Measurements from ENCODE around the gene DBP. TPM values are rescaled to one million over a fixed set of nuclear protein-coding genes. Genes with fewer than 3 reads are reported as not detected.
A peak's percentile ranks its signal among the peaks of the same experiment; 100 is the strongest.

Gene DBP
- total RNA-seq, 1 donor, result 20.9 TPM

DNA sequence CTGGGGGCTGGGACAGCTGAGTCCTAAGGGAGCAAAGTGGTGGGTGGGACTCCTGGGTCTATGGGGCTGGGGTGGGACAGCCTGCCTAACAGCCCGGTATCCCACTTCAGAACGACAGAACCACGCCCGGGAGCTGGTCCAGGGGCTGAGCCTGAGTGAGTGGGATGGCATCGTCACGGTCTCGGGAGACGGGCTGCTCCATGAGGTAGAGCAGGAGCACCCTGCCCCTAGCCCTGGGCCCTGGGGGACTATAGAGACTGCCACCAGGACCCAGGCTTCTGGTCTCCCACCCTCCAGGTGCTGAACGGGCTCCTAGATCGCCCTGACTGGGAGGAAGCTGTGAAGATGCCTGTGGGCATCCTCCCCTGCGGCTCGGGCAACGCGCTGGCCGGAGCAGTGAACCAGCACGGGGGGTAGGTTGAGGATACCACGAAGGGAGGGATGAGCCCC lies 9.3 kb downstream of the DBP start:
- H3K4me3 ChIP-seq (ENCODE audit: low read depth, low read length), result no peak overlapping the region
- no peak for DNase-seq (ENCODE audit: low read depth)
- TF ChIP-seq CTCF (IDR thresholded peaks at IDR 0.05; ENCODE audit: insufficient read depth, low read length), result no peak

GRCh38 chr19:48627201-48627864 lies 9.8 kb downstream of the DBP start:
- no peak for DNase-seq (ENCODE audit: low read depth)
- no peak for TF ChIP-seq CTCF (IDR thresholded peaks at IDR 0.05; ENCODE audit: insufficient read depth, low read length)
- no peak overlapping the region for H3K4me3 ChIP-seq (ENCODE audit: low read depth, low read length)

DNA sequence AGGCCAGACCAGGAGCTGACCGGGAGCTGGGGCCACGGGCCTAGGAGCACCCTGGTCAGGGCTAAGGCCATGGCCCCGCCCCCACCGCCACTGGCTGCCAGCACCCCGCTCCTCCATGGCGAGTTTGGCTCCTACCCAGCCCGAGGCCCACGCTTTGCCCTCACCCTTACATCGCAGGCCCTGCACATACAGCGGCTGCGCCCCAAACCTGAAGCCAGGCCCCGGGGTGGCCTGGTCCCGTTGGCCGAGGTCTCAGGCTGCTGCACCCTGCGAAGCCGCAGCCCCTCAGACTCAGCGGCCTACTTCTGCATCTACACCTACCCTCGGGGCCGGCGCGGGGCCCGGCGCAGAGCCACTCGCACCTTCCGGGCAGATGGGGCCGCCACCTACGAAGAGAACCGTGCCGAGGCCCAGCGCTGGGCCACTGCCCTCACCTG lies 11.3 kb downstream of the DBP start:
- DNase-seq (ENCODE audit: low read depth), result no peak
- no peak overlapping the region for H3K4me3 ChIP-seq (ENCODE audit: low read depth, low read length)
- TF ChIP-seq CTCF (IDR thresholded peaks at IDR 0.05; ENCODE audit: insufficient read depth, low read length), result no peak

- H3K4me3 ChIP-seq (ENCODE audit: low read depth, low read length), result peak overlapping the region; percentile 72
- no peak for DNase-seq (ENCODE audit: low read depth)
- no peak for TF ChIP-seq CTCF (IDR thresholded peaks at IDR 0.05; ENCODE audit: insufficient read depth, low read length)
Observed at GRCh38 chr19:48624791-48625723, 12.1 kb downstream of the DBP start.

DNA sequence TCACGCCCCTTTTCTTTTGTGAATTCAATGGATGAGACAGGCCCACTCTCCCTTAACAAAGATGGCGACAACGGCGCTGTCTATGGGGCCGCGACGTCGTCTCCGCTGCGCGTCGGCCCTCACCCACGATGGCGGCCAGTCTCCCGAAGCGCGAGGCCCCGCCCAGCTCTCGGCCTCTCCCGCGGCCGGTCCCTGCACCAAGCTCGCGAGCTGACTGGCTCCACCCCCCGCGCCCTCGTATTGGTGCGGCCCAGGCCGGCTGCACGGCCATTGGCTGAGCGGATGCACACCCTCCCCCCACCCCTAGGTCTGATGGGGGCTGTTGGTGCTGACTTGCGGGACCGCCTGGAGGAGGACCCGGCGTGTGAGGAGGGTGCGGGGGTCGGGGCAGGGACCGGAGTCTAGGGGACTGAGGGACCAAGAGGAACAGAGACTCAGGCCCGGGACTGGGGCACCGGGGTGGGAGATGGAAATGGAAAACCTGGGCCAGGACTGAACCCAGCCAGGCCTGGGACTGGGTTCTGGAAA lies 13.0 kb downstream of the DBP start:
- peak; percentile 96 for DNase-seq (ENCODE audit: low read depth)
- peak overlapping the region; percentile 72 for H3K4me3 ChIP-seq (ENCODE audit: low read depth, low read length)
- TF ChIP-seq CTCF (IDR thresholded peaks at IDR 0.05; ENCODE audit: insufficient read depth, low read length), result no peak

- no peak for TF ChIP-seq CTCF (IDR thresholded peaks at IDR 0.05; ENCODE audit: insufficient read depth, low read length)
- peak overlapping the region; percentile 60 for H3K4me3 ChIP-seq (ENCODE audit: low read depth, low read length)
- DNase-seq (ENCODE audit: low read depth), result no peak
Observed at GRCh38 chr19:48623556-48624066, 13.6 kb downstream of the DBP start.

Data from fibroblast of the aortic adventitia (primary cell).